ENCODE results near the gene PRPH. TPM values are rescaled to one million over a fixed set of nuclear protein-coding genes. Genes with fewer than 3 reads are reported as not detected.

The PRPH gene
- polyA plus RNA-seq, 2 of the 4 experiments (the other 2 are of a cell fraction) = 0.50 to 1.7 TPM

DNA sequence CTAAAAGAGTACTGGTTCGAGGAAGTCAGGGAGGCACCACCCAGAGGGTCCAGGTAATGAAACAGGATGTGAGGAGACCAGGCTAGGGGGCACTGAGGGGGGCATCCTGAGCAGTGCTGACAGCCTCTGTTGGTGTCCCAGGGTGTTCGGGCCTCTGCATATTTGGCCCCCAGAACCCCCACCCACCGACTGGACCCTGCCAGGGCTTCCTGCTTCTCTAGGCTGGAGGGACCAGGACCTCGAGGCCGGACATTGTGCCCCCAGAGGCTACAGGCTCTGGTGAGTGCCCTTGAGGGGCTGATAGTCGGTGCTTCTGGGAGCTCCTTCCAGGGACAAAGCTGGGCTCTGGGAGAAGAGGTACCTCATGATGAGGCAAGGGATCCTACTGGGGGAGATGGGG lies 30.7 kb downstream of the PRPH start (continued):
- no peak for TF ChIP-seq ZFP36 (IDR thresholded peaks at IDR 0.05; ENCODE audit: borderline replicate concordance, partially characterized antibody)

- peaks cover 13% of the 10 kb centered on the region; the same call in 2 of the 3 replicates for H3K4me1 ChIP-seq
- H3K27ac ChIP-seq = no peak overlapping the region
- FAIRE-seq (no peak), ATAC-seq (no peak), DNase-seq (ENCODE audit: low read depth in 1 of 2, low spot score in 1 of 2) (no peak)
- no peaks in the 10 kb centered on the region for H3K9me3 ChIP-seq
- POLR2A ChIA-PET = no interaction called here
- no peak overlapping the region for H3K4me2 ChIP-seq
- H3K4me3 ChIP-seq = no peak overlapping the region
- no peak for TF ChIP-seq CBX2 (IDR thresholded peaks at IDR 0.05; ENCODE audit: borderline replicate concordance, low read depth)
- no peak for TF ChIP-seq FOXS1 (CRISPR knock-in tag; IDR thresholded peaks at IDR 0.05)
- no peak for TF ChIP-seq NFE2L2 (conservative IDR thresholded peaks at IDR 0.05; ENCODE audit: low read length)
- TF ChIP-seq USF2 (IDR thresholded peaks at IDR 0.05) = no peak
- TF ChIP-seq JUN (IDR thresholded peaks at IDR 0.05) = no peak
- no peak for TF ChIP-seq RARB (CRISPR knock-in tag; IDR thresholded peaks at IDR 0.05)
- no peak for TF ChIP-seq MYC (IDR thresholded peaks at IDR 0.05; ENCODE audit: borderline replicate concordance, low read length)
- TF ChIP-seq KDM1A (IDR thresholded peaks at IDR 0.05; ENCODE audit: low read depth) = no peak
- no peak for TF ChIP-seq HOXB5 (CRISPR knock-in tag; IDR thresholded peaks at IDR 0.05)
- TF ChIP-seq, protein P1, sequence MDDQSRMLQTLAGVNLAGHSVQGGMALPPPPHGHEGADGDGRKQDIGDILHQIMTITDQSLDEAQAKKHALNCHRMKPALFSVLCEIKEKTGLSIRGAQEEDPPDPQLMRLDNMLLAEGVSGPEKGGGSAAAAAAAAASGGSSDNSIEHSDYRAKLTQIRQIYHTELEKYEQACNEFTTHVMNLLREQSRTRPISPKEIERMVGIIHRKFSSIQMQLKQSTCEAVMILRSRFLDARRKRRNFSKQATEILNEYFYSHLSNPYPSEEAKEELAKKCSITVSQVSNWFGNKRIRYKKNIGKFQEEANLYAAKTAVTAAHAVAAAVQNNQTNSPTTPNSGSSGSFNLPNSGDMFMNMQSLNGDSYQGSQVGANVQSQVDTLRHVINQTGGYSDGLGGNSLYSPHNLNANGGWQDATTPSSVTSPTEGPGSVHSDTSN (IDR thresholded peaks at IDR 0.05) = no peak
- no peak for TF ChIP-seq BHLHE40 (IDR thresholded peaks at IDR 0.05; ENCODE audit: low read depth, low read length)
- no peak for TF ChIP-seq ZSCAN20 (CRISPR knock-in tag; IDR thresholded peaks at IDR 0.05)
- TF ChIP-seq ELK1 (IDR thresholded peaks at IDR 0.05; ENCODE audit: low read depth, low read length) = no peak
- no peak for TF ChIP-seq RNF2 (IDR thresholded peaks at IDR 0.05; ENCODE audit: borderline replicate concordance, low read depth)
- TF ChIP-seq, protein P2, sequence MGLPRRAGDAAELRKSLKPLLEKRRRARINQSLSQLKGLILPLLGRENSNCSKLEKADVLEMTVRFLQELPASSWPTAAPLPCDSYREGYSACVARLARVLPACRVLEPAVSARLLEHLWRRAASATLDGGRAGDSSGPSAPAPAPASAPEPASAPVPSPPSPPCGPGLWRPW (IDR thresholded peaks at IDR 0.05) = no peak
- CTCF ChIA-PET = no interaction called here
Measured at GRCh38 chr12:49327368-49327767, 32.4 kb downstream of the PRPH start.

DNA sequence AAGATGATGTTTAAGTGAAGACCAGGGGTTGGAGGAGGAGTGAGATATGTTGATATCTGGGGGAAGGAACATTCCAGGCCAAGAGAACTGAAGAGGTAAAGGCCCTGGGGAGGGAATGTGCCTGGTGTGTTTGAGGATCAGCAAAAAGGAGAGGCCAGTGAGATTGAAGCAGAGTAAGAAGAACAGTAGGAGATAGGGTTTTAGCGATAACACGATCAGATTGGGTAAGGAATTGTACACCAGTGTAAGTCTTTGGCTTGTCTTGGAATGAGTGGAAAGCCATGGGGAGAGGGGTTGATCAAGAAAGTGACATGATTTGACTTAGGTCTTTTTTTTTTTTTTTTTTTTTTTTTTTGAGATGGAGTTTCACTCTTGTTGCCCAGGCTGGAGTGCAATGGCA lies 32.9 kb downstream of the PRPH start:
- CTCF ChIA-PET = interaction anchor here (1.7 to 6.5 kb wide), 2 partner anchors 9 to 20 kb away, joined by 6 to 104 read pairs; partner anchors contain the start of genes C1QL4 and DNAJC22
- 94% methylated on average over 2 of the region's 2 CpGs for WGBS (ENCODE audit: missing lambda C conversion rate)

More for the DNA sequence above, 32.9 kb downstream of the PRPH start:
- H3K9me3 ChIP-seq = no peaks in the 10 kb centered on the region
- H3K27ac ChIP-seq = no peak overlapping the region
- H3K4me1 ChIP-seq = peaks cover 13% of the 10 kb centered on the region; the same call in 2 of the 3 replicates
- DNase-seq (ENCODE audit: low read depth in 1 of 2, low spot score in 1 of 2) (no peak), FAIRE-seq (no peak), ATAC-seq (no peak)
- no peak overlapping the region for H3K4me3 ChIP-seq
- TF ChIP-seq MAFK (IDR thresholded peaks at IDR 0.05; ENCODE audit: partially characterized antibody) (no peak), HDAC2 (IDR thresholded peaks at IDR 0.05) (no peak), SMC3 (IDR thresholded peaks at IDR 0.05) (no peak), CHD2 (IDR thresholded peaks at IDR 0.05; ENCODE audit: low read length, partially characterized antibody) (no peak), CBX2 (IDR thresholded peaks at IDR 0.05; ENCODE audit: borderline replicate concordance, low read depth) (no peak), JUNB (IDR thresholded peaks at IDR 0.05) (no peak), TFCP2L1 (CRISPR knock-in tag; IDR thresholded peaks at IDR 0.05) (no peak), ZC3H11A (IDR thresholded peaks at IDR 0.05) (no peak), RCOR1 (IDR thresholded peaks at IDR 0.05; ENCODE audit: low read depth, low read length) (no peak), FOSB (CRISPR knock-in tag; IDR thresholded peaks at IDR 0.05) (no peak)
- TF ChIP-seq, protein P1 (IDR thresholded peaks at IDR 0.05) = no peak
- H3K4me2 ChIP-seq = no peak overlapping the region
- POLR2A ChIA-PET = no interaction called here

Data from A549 (cell line).